ENCODE measurements around the gene CALD1. TPM values are rescaled to one million over a fixed set of nuclear protein-coding genes. Genes with fewer than 3 reads are reported as not detected.

The CALD1 gene
- total RNA-seq, 2 donors from 2014 or later, result 57.0 to 72.6 TPM

DNA sequence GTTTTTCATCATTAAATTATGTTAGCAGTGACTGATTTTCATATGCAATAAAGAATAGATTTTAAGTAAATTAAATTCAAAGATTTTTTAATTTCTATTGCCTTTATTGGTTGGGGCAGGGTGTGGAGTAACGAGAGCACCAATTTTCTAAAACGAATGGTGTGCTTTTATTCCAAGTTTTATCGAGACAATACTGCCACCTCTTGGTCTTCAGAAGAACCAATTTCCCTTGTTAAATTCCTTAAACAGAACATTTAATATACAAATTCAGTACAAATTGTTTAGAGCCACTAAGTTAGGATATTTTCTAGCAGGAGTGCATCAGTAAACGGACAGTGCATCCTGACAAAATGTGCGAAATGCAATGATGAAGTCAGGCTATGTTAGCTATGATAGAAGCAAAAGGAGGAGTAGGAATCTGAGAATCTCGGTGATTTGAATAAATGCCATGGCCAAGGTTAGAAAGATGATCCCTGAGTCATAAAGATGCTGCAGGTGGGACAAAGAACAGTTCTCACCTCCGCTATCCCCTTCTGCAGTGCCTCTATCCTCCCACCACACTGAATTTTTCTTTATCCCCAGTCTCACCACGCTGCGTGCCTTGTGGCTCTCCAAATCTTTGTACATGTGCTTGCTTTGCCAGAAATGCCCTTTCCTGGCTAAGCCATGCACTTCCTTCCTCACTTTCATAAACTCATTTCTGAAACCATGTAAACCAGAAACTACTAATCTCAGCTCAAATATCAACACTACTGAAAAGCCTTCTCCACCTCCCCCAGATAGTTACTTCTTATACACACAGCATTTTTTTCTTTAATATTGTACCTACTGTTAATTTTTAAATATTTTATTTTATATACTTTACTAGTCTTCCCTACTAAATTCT lies 175.0 kb downstream of the CALD1 start:
- 36 to 38% methylated on average over 9 of the region's 9 CpGs for WGBS, 2 donors
- intact Hi-C loops (cut with DNase I), result loop anchor here (5.0 to 10.0 kb wide), 3 partner anchors 202 to 322 kb away; no protein-coding TSS in a partner anchor
- H3K4me3 ChIP-seq, result no peak overlapping the region
- no peaks in the 10 kb centered on the region for H3K36me3 ChIP-seq (replicated peaks in 1 of 2; ENCODE audit: insufficient read depth in 1 of 2, low read depth in 2 of 2)
- H3K4me1 ChIP-seq, result no peaks in the 10 kb centered on the region
- ATAC-seq, result no peak
- TF ChIP-seq POLR2A (IDR thresholded peaks at IDR 0.05), result no peak
- TF ChIP-seq, protein P1, sequence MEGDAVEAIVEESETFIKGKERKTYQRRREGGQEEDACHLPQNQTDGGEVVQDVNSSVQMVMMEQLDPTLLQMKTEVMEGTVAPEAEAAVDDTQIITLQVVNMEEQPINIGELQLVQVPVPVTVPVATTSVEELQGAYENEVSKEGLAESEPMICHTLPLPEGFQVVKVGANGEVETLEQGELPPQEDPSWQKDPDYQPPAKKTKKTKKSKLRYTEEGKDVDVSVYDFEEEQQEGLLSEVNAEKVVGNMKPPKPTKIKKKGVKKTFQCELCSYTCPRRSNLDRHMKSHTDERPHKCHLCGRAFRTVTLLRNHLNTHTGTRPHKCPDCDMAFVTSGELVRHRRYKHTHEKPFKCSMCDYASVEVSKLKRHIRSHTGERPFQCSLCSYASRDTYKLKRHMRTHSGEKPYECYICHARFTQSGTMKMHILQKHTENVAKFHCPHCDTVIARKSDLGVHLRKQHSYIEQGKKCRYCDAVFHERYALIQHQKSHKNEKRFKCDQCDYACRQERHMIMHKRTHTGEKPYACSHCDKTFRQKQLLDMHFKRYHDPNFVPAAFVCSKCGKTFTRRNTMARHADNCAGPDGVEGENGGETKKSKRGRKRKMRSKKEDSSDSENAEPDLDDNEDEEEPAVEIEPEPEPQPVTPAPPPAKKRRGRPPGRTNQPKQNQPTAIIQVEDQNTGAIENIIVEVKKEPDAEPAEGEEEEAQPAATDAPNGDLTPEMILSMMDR (IDR thresholded peaks at IDR 0.05), result peak; percentile 23 to 77 (median 68)
- H3K27ac ChIP-seq, result no peak overlapping the region
- no peaks in the 10 kb centered on the region for H3K27me3 ChIP-seq
- H3K9me3 ChIP-seq, result no peaks in the 10 kb centered on the region
- no peak for DNase-seq

DNA sequence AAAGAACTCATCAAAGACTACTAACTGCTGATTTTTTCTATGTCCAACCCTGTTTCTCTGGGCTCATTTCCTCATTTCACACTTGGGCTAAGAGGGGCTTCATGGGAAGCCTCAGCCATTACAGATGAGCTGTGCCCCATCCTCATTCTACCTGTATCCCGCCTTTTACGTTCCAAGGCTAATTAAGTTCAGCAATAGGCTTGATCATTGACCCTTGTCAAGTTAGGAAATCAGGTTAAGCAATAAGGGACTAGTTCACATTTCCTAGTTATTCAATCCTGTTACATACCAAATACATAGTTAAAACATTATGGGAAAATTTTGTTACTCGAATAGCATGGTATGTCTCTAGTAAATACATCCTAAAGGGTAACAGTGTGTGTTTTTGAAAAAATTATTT lies 177.6 kb downstream of the CALD1 start:
- WGBS, 2 donors, result 82% methylated on average over 3 of the region's 3 CpGs
- intact Hi-C loops (cut with DNase I), result loop anchor here (10.0 kb wide), 1 partner anchor 272 kb away; no protein-coding TSS in a partner anchor
- DNase-seq, result no peak
- no peak overlapping the region for H3K4me3 ChIP-seq
- peaks cover 0 to 1% of the 10 kb centered on the region in 2 donors for H3K36me3 ChIP-seq (replicated peaks in 1 of 2; ENCODE audit: insufficient read depth in 1 of 2, low read depth in 2 of 2)
- TF ChIP-seq POLR2A (IDR thresholded peaks at IDR 0.05), result no peak
- TF ChIP-seq, protein P1 (IDR thresholded peaks at IDR 0.05), result no peak
- no peak overlapping the region for H3K27ac ChIP-seq
- H3K27me3 ChIP-seq, result no peaks in the 10 kb centered on the region
- H3K4me1 ChIP-seq, result no peaks in the 10 kb centered on the region
- ATAC-seq, result no peak
- no peaks in the 10 kb centered on the region for H3K9me3 ChIP-seq

DNA sequence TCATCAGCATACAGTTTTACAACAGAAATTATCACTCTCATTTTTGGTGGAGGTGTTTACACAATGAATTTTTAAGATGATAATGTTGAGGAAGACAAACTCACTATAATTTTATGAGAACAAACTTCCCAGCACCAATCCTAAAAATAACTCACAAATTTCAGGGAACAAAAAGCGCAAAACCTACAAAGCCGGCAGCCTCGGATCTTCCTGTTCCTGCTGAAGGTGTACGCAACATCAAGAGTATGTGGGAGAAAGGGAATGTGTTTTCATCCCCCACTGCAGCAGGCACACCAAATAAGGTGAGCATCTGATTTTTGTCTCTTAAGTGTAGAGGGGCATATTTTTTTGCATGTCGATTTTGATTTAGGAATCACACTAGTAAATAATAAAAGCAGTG lies 180.4 kb downstream of the CALD1 start:
- DNase-seq (no peak), ATAC-seq (no peak)
- no peak overlapping the region for H3K4me3 ChIP-seq
- TF ChIP-seq POLR2A (IDR thresholded peaks at IDR 0.05), result no peak
- TF ChIP-seq, protein P1 (IDR thresholded peaks at IDR 0.05), result no peak
- WGBS, 2 donors, result 86 to 90% methylated on average over 5 of the region's 5 CpGs
- no peaks in the 10 kb centered on the region for H3K27me3 ChIP-seq
- H3K9me3 ChIP-seq, result no peaks in the 10 kb centered on the region
- H3K36me3 ChIP-seq (replicated peaks in 1 of 2; ENCODE audit: insufficient read depth in 1 of 2, low read depth in 2 of 2), result peaks cover 0 to 1% of the 10 kb centered on the region in 2 donors
- intact Hi-C loops (cut with DNase I), result loop anchor here (10.0 kb wide), 1 partner anchor 275 kb away; no protein-coding TSS in a partner anchor
- no peaks in the 10 kb centered on the region for H3K4me1 ChIP-seq
- H3K27ac ChIP-seq, result no peak overlapping the region

DNA sequence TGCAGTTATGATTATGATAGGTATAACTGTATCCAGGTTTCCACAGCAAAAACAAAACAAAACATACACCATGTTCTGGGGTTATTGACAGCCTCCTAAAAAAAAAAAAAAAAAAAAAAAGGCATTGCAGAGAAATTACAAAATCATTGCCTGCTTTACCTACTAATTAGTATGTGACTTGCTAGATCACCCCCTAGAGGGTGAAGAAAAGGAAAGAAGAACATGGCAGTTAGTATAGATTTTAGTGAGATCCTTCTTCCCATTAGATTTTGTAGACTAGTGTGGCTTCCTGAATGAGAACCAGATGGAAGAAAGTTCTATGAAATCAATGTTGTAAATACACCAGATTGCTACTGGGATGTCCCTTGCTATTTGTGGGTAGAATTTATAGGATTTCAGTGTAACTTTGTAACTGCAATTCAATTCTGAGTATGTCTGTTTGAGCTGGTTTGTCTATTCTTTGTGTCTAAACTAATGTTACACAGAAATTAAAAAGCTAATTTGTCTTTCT lies 182.9 kb downstream of the CALD1 start:
- no peak for ATAC-seq
- H3K36me3 ChIP-seq (replicated peaks in 1 of 2; ENCODE audit: insufficient read depth in 1 of 2, low read depth in 2 of 2), result peaks cover 0 to 1% of the 10 kb centered on the region in 2 donors

More for the DNA sequence above, 182.9 kb downstream of the CALD1 start:
- no peak for DNase-seq
- Histone ChIP-seq H3K4me1 (no peaks in the 10 kb centered on the region), H3K9me3 (no peaks in the 10 kb centered on the region), H3K4me3 (no peak overlapping the region), H3K27ac (no peak overlapping the region), H3K27me3 (no peaks in the 10 kb centered on the region)
- intact Hi-C loops (cut with DNase I), result no loop called here
- no peak for TF ChIP-seq POLR2A (IDR thresholded peaks at IDR 0.05)
- TF ChIP-seq, protein P1 (IDR thresholded peaks at IDR 0.05), result no peak

Data from body of pancreas (tissue), 4 donors.